Keratinocyte (primary cell): ENCODE data around the gene WDR89. TPM values are rescaled to one million over a fixed set of nuclear protein-coding genes. Genes with fewer than 3 reads are reported as not detected.

Experiments used
- DNase-seq: peaks from one replicate; pipeline ENCODE4 v3.0.0-alpha.2; 2011; ENCODE audit warnings: low read depth, missing footprints, low spot score
- FAIRE-seq: peaks from 2 replicates; lab custom pipeline; 2011; peaks lifted over from hg19 to GRCh38; lab: Jason Lieb, UNC
- H2AFZ ChIP-seq: 2 replicates; pipeline ENCODE4 v1.6.0; 2012; ENCODE audit warnings: low read length, control low read depth, inconsistent platforms; ENCODE audit not compliant: control insufficient read depth
- H3K27ac ChIP-seq: 2 replicates; pipeline ENCODE4 v1.5.1; 2011; ENCODE audit warnings: low read length; ENCODE audit not compliant: control insufficient read depth, insufficient read depth
- H3K27me3 ChIP-seq: 3 replicates; pipeline ENCODE4 v1.6.0; 2011; ENCODE audit warnings: low read length; ENCODE audit not compliant: control insufficient read depth, insufficient read depth; ENCODE audit errors: extremely low read depth
- H3K36me3 ChIP-seq, 2 experiments: 2 replicates in 1 of 2; 3 replicates in 1 of 2; pipeline ENCODE4 v1.5.1; 2011; ENCODE audit warnings: low read length in 2 of 2, mild to moderate bottlenecking in 1 of 2; ENCODE audit not compliant: control insufficient read depth in 2 of 2, insufficient read depth in 2 of 2; ENCODE audit errors: extremely low read depth in 1 of 2
- H3K4me1 ChIP-seq: 3 replicates; pipeline ENCODE4 v1.5.1; 2011; ENCODE audit warnings: low read length; ENCODE audit not compliant: control insufficient read depth, insufficient read depth; ENCODE audit errors: extremely low read depth
- H3K4me2 ChIP-seq: 3 replicates; pipeline ENCODE4 v1.6.0; 2011; ENCODE audit warnings: low read depth, low read length; ENCODE audit not compliant: control insufficient read depth, insufficient read depth; ENCODE audit errors: extremely low read depth
- H3K4me3 ChIP-seq, 3 experiments: fragments of 200-600 bp in 1 of 3; sonication (generic) in 1 of 3; 2 replicates in 2 of 3; 3 replicates in 1 of 3; pipeline ENCODE4 v1.5.1; 2011 to 2016; ENCODE audit warnings: low read length in 3 of 3, mild to moderate bottlenecking in 3 of 3, control low read depth in 2 of 3, inconsistent platforms in 1 of 3, low read depth in 1 of 3, mixed read lengths in 1 of 3, mixed run types in 1 of 3, moderate library complexity in 1 of 3; ENCODE audit not compliant: control insufficient read depth in 2 of 3, insufficient read depth in 2 of 3; ENCODE audit errors: extremely low read depth in 1 of 3
- H3K79me2 ChIP-seq: 2 replicates; pipeline ENCODE4 v1.6.0; 2012; ENCODE audit warnings: low read length; ENCODE audit not compliant: control insufficient read depth, insufficient read depth
- H3K9ac ChIP-seq: 3 replicates; pipeline ENCODE4 v1.6.0; 2011; ENCODE audit warnings: low read length; ENCODE audit not compliant: control insufficient read depth, insufficient read depth; ENCODE audit errors: extremely low read depth
- H3K9me1 ChIP-seq: 3 replicates; pipeline ENCODE4 v1.6.0; 2011; ENCODE audit warnings: low read length; ENCODE audit not compliant: control insufficient read depth, insufficient read depth; ENCODE audit errors: extremely low read depth
- H3K9me3 ChIP-seq: 2 replicates; pipeline ENCODE4 v1.5.1; 2012; ENCODE audit warnings: low read depth, low read length; ENCODE audit not compliant: control insufficient read depth
- H4K20me1 ChIP-seq: 3 replicates; pipeline ENCODE4 v1.6.0; 2011; ENCODE audit warnings: low read length; ENCODE audit not compliant: control insufficient read depth, insufficient read depth; ENCODE audit errors: extremely low read depth
- CTCF ChIP-seq, 3 experiments: IDR thresholded peaks in 1 of 3; conservative IDR thresholded peaks in 1 of 3; optimal IDR thresholded peaks in 1 of 3; 2 replicates in 2 of 3; 3 replicates in 1 of 3; pipeline versions ENCODE3 to v1.5.1; 2011; ENCODE audit warnings: low read length in 3 of 3, mild to moderate bottlenecking in 3 of 3, moderate library complexity in 2 of 3, control low read depth in 1 of 3, inconsistent platforms in 1 of 3; ENCODE audit not compliant: insufficient read depth in 2 of 3; ENCODE audit errors: extremely low read depth in 1 of 3
- EZH2 ChIP-seq: IDR thresholded peaks from one replicate; pipeline ENCODE4 v1.6.1; 2012; ENCODE audit warnings: inconsistent platforms, mild to moderate bottlenecking, low read length, moderate library complexity
- dilution Hi-C: fragments of 300-500 bp; cut with MboI; formaldehyde crosslinking; loops from one replicate; pipeline ENCODE4 v1.7.0; 2020; ENCODE audit warnings: low sequenced_read_pairs; ENCODE audit not compliant: extremely low pct_ligation_motif_present
- polyA plus RNA-seq, 5 experiments: library from polyadenylated mRNA; depleted of rRNA in 3 of 5; stranded (reverse) in 3 of 5; stranded (forward) in 1 of 5; unstranded in 1 of 5; fragments of >200 nt; gene quantifications; 1 replicate in 1 of 5; 2 replicates in 3 of 5; 3 replicates in 1 of 5; pipeline versions ENCODE4 v1.2.1 to v1.2.3, GENCODE V29; 2011 to 2012; ENCODE audit warnings: missing spikeins in 2 of 5, low read depth in 1 of 5, low replicate concordance in 1 of 5

WDR89 gene
- polyA plus RNA-seq, 1 donor (not counting 4 experiments of a cell fraction or from before 2014, with no cell fraction given): 14.3 TPM

- Histone ChIP-seq H4K20me1 (no peaks in the 10 kb centered on the region), H3K9ac (no peak overlapping the region), H3K9me1 (no peaks in the 10 kb centered on the region), H3K79me2 (no peaks in the 10 kb centered on the region), H3K36me3 (no peaks in the 10 kb centered on the region), H3K27me3 (no peaks in the 10 kb centered on the region), H3K27ac (no peak overlapping the region), H2AFZ (no peak overlapping the region), H3K4me3 (no peak overlapping the region), H3K4me1 (peaks cover 3% of the 10 kb centered on the region), H3K9me3 (no peaks in the 10 kb centered on the region), H3K4me2 (no peak overlapping the region)
- TF ChIP-seq EZH2: no peak
- no peak for TF ChIP-seq CTCF (optimal IDR thresholded peaks at IDR 0.05 in 1 of 3, IDR thresholded peaks at IDR 0.05 in 1 of 3, conservative IDR thresholded peaks at IDR 0.05 in 1 of 3; ENCODE audit: extremely low read depth in 1 of 3, insufficient read depth in 2 of 3, low read length in 3 of 3)
- FAIRE-seq (no peak), DNase-seq (no peak)
- dilution Hi-C loops: no loop called here
These were observed 10.7 kb upstream of the WDR89 start for GRCh38 chr14:63652406-63652805.

GRCh38 chr14:63650256-63650952 is 8.7 kb upstream of the WDR89 start:
- Histone ChIP-seq H3K9ac (no peak overlapping the region), H2AFZ (no peak overlapping the region), H3K4me1 (no peaks in the 10 kb centered on the region), H3K9me1 (no peaks in the 10 kb centered on the region), H3K36me3 (no peaks in the 10 kb centered on the region), H3K27me3 (no peaks in the 10 kb centered on the region), H3K79me2 (no peaks in the 10 kb centered on the region), H4K20me1 (no peaks in the 10 kb centered on the region), H3K27ac (no peak overlapping the region), H3K4me3 (no peak overlapping the region), H3K4me2 (no peak overlapping the region), H3K9me3 (no peaks in the 10 kb centered on the region)
- TF ChIP-seq EZH2 (no peak), CTCF (optimal IDR thresholded peaks at IDR 0.05 in 1 of 3, IDR thresholded peaks at IDR 0.05 in 1 of 3, conservative IDR thresholded peaks at IDR 0.05 in 1 of 3; ENCODE audit: extremely low read depth in 1 of 3, insufficient read depth in 2 of 3, low read length in 3 of 3) (no peak)
- DNase-seq (no peak), FAIRE-seq (no peak)
- dilution Hi-C loops: no loop called here
